ENCODE results near the gene TBR1. TPM values are rescaled to one million over a fixed set of nuclear protein-coding genes. Genes with fewer than 3 reads are reported as not detected.

The TBR1 gene
- total RNA-seq, 1 experiment from 2014 or later, result not detected

- H3F3A ChIP-seq (ENCODE audit: insufficient read depth, low read depth), result no peaks in the 10 kb centered on the region
- no TSS peak for BruUV-seq (replicated peaks)
- TF ChIP-seq EZH2 (IDR thresholded peaks at IDR 0.05; ENCODE audit: low read depth) (no peak), CTCF (conservative IDR thresholded peaks at IDR 0.05) (no peak)
- no peak overlapping the region for H3K4me2 ChIP-seq
- DNase-seq, result no peak
- no peak overlapping the region for H3K27ac ChIP-seq
- ChIA-PET POLR2A (ENCODE audit: unreplicated experiment) (no interaction called here), CTCF (no interaction called here)
- H3K27me3 ChIP-seq (ENCODE audit: insufficient read depth, low read depth), result no peaks in the 10 kb centered on the region
- H4K20me1 ChIP-seq (ENCODE audit: insufficient read depth), result no peaks in the 10 kb centered on the region
- no peaks in the 10 kb centered on the region for H3K36me3 ChIP-seq (ENCODE audit: low read depth)
- no peak overlapping the region for H3K4me3 ChIP-seq
- intact Hi-C loops (cut with micrococcal nuclease; ENCODE audit: unreplicated experiment), result no loop called here
- no peaks in the 10 kb centered on the region for H3K4me1 ChIP-seq (replicated peaks; ENCODE audit: insufficient read depth)
- no peak overlapping the region for H2AFZ ChIP-seq
- H3K9me3 ChIP-seq (ENCODE audit: insufficient read depth, low read depth), result no peaks in the 10 kb centered on the region
- no peaks in the 10 kb centered on the region for H3K79me2 ChIP-seq (ENCODE audit: low read depth)
- H3K9me2 ChIP-seq (ENCODE audit: insufficient read depth), result no peaks in the 10 kb centered on the region
Measured at GRCh38 chr2:161474920-161475319, 58.8 kb downstream of the TBR1 start.

Other genes with a start within 250 kb of the TBR1 start
- gene PSMD14, start 107.9 kb upstream of the TBR1 start, total RNA-seq (2021), result 46.0 and 58.8 TPM in 2 replicates
- not detected in 2 replicates for gene SLC4A10, start 208.1 kb downstream of the TBR1 start, total RNA-seq (2021)